GM12878 (cell line): ENCODE results near the gene GAREM2. TPM values are rescaled to one million over a fixed set of nuclear protein-coding genes. Genes with fewer than 3 reads are reported as not detected.

Experiments used
- ATAC-seq: fragments of 200-7000 bp; cut with Tn5 transposase; 3 replicates; pipeline ENCODE4 v1.9.1; 2020; ENCODE audit warnings: mild to moderate bottlenecking, moderate library complexity
- BruUV-seq: library from RNA; stranded (reverse); fragments of 400-500 nt; replicated peaks from 2 replicates; lab custom pipeline; 2021; lab: Mats Ljungman, UMichigan
- CTCF ChIA-PET: fragments of 300-600 bp; sonication (Branson Sonifier 250); formaldehyde crosslinking; extraction: SDS; loops from one replicate; lab custom pipeline; 2021; ENCODE audit warnings: inconsistent platforms; lab: Yijun Ruan, JAX
- POLR2A ChIA-PET: fragments of 350-600 bp; formaldehyde crosslinking; extraction: SDS; loops from one replicate; lab custom pipeline; 2021; ENCODE audit warnings: inconsistent platforms; lab: Charles Lee
- RAD21 ChIA-PET: fragments of 300-600 bp; sonication (Branson Sonifier 250); formaldehyde crosslinking; loops from one replicate; lab custom pipeline; 2023; ENCODE audit warnings: antibody characterized with exemption; ENCODE audit not compliant: unreplicated experiment; lab: Charles Lee
- SMC1A ChIA-PET: fragments of 300-600 bp; sonication (Branson Sonifier 250); formaldehyde crosslinking; loops from one replicate; lab custom pipeline; 2023; ENCODE audit not compliant: unreplicated experiment, uncharacterized antibody; lab: Charles Lee
- DNase-seq: peaks from one replicate; pipeline ENCODE4 v3.0.0-alpha.2; 2011; ENCODE audit warnings: low read depth, low spot score
- FAIRE-seq: peaks from 3 replicates; lab custom pipeline; 2011; peaks lifted over from hg19 to GRCh38; lab: Jason Lieb, UNC
- H2AFZ ChIP-seq: 2 replicates; pipeline ENCODE4 v1.6.0; 2011; ENCODE audit warnings: low read depth, low read length, control low read depth; ENCODE audit not compliant: control insufficient read depth
- H3K27ac ChIP-seq: 2 replicates; pipeline ENCODE4 v1.5.1; 2011; ENCODE audit warnings: control low read depth; ENCODE audit not compliant: control insufficient read depth, insufficient read depth
- H3K27me3 ChIP-seq, 2 experiments: replicated peaks in 1 of 2; 2 replicates each; pipeline versions ENCODE4 v1.6.0 to v1.6.1; 2011; ENCODE audit warnings: low read length in 1 of 2; ENCODE audit not compliant: control insufficient read depth in 2 of 2, insufficient read depth in 2 of 2
- H3K36me3 ChIP-seq, 2 experiments: 2 replicates each; pipeline ENCODE4 v1.5.1; 2011; ENCODE audit warnings: low read length in 1 of 2; ENCODE audit not compliant: control insufficient read depth in 2 of 2, insufficient read depth in 2 of 2
- H3K4me1 ChIP-seq: 2 replicates; pipeline ENCODE4 v1.6.1; 2011; ENCODE audit warnings: mild to moderate bottlenecking, low read length, moderate library complexity, mixed read lengths; ENCODE audit not compliant: control insufficient read depth, insufficient read depth
- H3K4me2 ChIP-seq: 2 replicates; pipeline ENCODE4 v1.6.0; 2011; ENCODE audit warnings: control low read depth; ENCODE audit not compliant: control insufficient read depth, insufficient read depth
- H3K4me3 ChIP-seq: fragments of 200-600 bp; sonication (generic); 2 replicates; pipeline ENCODE4 v1.5.1; 2016
- H3K79me2 ChIP-seq: 2 replicates; pipeline ENCODE4 v1.6.0; 2011; ENCODE audit warnings: low read length; ENCODE audit not compliant: control insufficient read depth, insufficient read depth
- H3K9ac ChIP-seq: 2 replicates; pipeline ENCODE4 v1.8.0; 2011; ENCODE audit warnings: low read length, control low read depth, mixed read lengths; ENCODE audit not compliant: control insufficient read depth, insufficient read depth
- H3K9me3 ChIP-seq: replicated peaks from 3 replicates; pipeline ENCODE4 v1.5.1; 2011; ENCODE audit warnings: mild to moderate bottlenecking, low read length; ENCODE audit not compliant: control insufficient read depth, insufficient read depth
- H4K20me1 ChIP-seq: 2 replicates; pipeline ENCODE4 v1.6.0; 2011; ENCODE audit not compliant: control insufficient read depth, insufficient read depth
- ASH2L ChIP-seq: fragments of 300-600, 200-600 bp; sonication (generic); IDR thresholded peaks from 2 replicates; pipeline ENCODE4 v1.6.1; 2017; ENCODE audit warnings: low read depth, mild to moderate bottlenecking, borderline replicate concordance
- MYB ChIP-seq: fragments of 150-350 bp; IDR thresholded peaks from 2 replicates; pipeline ENCODE4 v1.6.1; 2014; ENCODE audit warnings: mild to moderate bottlenecking, low read depth, low read length, borderline replicate concordance
- POLR2AphosphoS5 ChIP-seq: IDR thresholded peaks from 2 replicates; pipeline ENCODE4 v1.6.1; 2011; ENCODE audit warnings: mild to moderate bottlenecking, low read length, inconsistent platforms
- RCOR1 ChIP-seq: conservative IDR thresholded peaks from 2 replicates; pipeline ENCODE4 v1.6.1; 2012; ENCODE audit warnings: low read depth, low read length, improper control_type of control experiment
- RFX5 ChIP-seq: IDR thresholded peaks from 2 replicates; pipeline ENCODE4 v1.6.1; 2011; ENCODE audit warnings: low read depth, low read length, improper control_type of control experiment
- SP1 ChIP-seq: IDR thresholded peaks from one replicate; pipeline ENCODE4 v1.6.1; 2011; ENCODE audit warnings: low read depth, low read length
- SPI1 ChIP-seq: IDR thresholded peaks from 2 replicates; pipeline ENCODE4 v1.6.1; 2011; ENCODE audit warnings: low read depth, mild to moderate bottlenecking, low read length, moderate library complexity, borderline replicate concordance; ENCODE audit not compliant: insufficient read depth
- TARDBP ChIP-seq: IDR thresholded peaks from 2 replicates; pipeline ENCODE4 v1.6.1; 2016; ENCODE audit warnings: borderline replicate concordance
- ZNF687 ChIP-seq: fragments of 450-650 bp; IDR thresholded peaks from 2 replicates; pipeline ENCODE4 v1.6.1; 2017; ENCODE audit warnings: mild to moderate bottlenecking, moderate library complexity
- WGBS: methylation state at CpG from one replicate; pipeline ENCODE4 v1.1.6; 2016; ENCODE audit warnings: low lambda C conversion rate; ENCODE audit not compliant: insufficient replicate concordance, insufficient coverage; ENCODE audit errors: missing lambda C conversion rate; 5-methylcytosine and 5-hydroxymethylcytosine counted together
- in situ Hi-C: fragments of 300-500 bp; cut with MboI; formaldehyde crosslinking; loops from 9 replicates; pipeline ENCODE4 v1.14.3; 2018; ENCODE audit warnings: mixed read lengths
- intact Hi-C: fragments of 100-400 bp; cut with micrococcal nuclease; formaldehyde crosslinking; loops from one replicate; pipeline ENCODE4 v1.14.2; 2022; ENCODE audit not compliant: unreplicated experiment
- polyA plus RNA-seq, 11 experiments: library from polyadenylated mRNA; depleted of rRNA in 4 of 11; unstranded in 6 of 11; stranded (reverse) in 5 of 11; fragments of >200 nt; fragmentation: Nextera tagmentation in 4 of 11; fragmentation: Illumina TruSeq in 1 of 11; extraction: Ambion mirVana in 4 of 11; extraction: Trizol in 1 of 11; gene quantifications; 1 replicate in 1 of 11; 2 replicates in 10 of 11; pipeline versions ENCODE4 v1.2.1 to v1.2.3, GENCODE V29; 2011 to 2016; ENCODE audit warnings: inconsistent platforms in 2 of 11, missing spikeins in 2 of 11, low read depth in 1 of 11
- total RNA-seq, 4 experiments: library from RNA; depleted of rRNA in 3 of 4; stranded (reverse); fragments of >200 nt in 3 of 4; fragmentation: Illumina TruSeq in 1 of 4; extraction: Trizol in 1 of 4; gene quantifications; 2 replicates each; pipeline versions ENCODE4 v1.2.1 to v1.2.3, GENCODE V29; 2013 to 2021
- TF ChIP-seq, protein P1 (sequence below): fragments of 450-650 bp; conservative IDR thresholded peaks from 2 replicates; pipeline ENCODE4 v1.6.1; 2017; ENCODE audit warnings: mild to moderate bottlenecking, moderate library complexity
- TF ChIP-seq, protein P2 (sequence below): fragments of 450-650 bp; formaldehyde crosslinking; IDR thresholded peaks from 2 replicates; pipeline ENCODE4 v1.5.0; 2022; ENCODE audit warnings: mild to moderate bottlenecking, missing genetic modification characterization
- TF ChIP-seq, protein P3 (sequence below): fragments of 450-650 bp; IDR thresholded peaks from 2 replicates; pipeline ENCODE4 v1.6.1; 2016; ENCODE audit warnings: mild to moderate bottlenecking

GAREM2 gene
- total and polyA plus RNA-seq, 10 of the 15 experiments (the other 5 are each of a cell fraction or from before 2014, with no cell fraction given), result 0.06 to 1.4 (median 0.44) TPM

DNA sequence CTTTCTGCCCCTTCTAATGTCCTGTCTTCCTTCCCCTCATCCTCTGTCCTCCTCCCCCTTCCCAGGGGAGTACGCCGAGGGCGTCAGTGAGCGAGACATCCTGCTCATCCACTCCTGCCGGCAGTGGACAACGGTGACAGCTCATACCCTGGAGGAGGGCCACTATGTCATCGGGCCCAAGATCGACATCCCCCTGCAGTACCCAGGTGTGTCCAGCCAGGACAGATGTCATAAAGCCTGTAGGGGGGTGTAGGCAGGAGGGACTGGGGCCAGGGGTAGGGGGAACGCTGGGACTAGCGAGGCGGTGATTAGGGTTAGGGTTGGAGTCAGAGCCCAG is 3.4 kb downstream of the GAREM2 start (continued):
- TF ChIP-seq, protein P1, sequence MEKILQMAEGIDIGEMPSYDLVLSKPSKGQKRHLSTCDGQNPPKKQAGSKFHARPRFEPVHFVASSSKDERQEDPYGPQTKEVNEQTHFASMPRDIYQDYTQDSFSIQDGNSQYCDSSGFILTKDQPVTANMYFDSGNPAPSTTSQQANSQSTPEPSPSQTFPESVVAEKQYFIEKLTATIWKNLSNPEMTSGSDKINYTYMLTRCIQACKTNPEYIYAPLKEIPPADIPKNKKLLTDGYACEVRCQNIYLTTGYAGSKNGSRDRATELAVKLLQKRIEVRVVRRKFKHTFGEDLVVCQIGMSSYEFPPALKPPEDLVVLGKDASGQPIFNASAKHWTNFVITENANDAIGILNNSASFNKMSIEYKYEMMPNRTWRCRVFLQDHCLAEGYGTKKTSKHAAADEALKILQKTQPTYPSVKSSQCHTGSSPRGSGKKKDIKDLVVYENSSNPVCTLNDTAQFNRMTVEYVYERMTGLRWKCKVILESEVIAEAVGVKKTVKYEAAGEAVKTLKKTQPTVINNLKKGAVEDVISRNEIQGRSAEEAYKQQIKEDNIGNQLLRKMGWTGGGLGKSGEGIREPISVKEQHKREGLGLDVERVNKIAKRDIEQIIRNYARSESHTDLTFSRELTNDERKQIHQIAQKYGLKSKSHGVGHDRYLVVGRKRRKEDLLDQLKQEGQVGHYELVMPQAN, result no peak

DNA sequence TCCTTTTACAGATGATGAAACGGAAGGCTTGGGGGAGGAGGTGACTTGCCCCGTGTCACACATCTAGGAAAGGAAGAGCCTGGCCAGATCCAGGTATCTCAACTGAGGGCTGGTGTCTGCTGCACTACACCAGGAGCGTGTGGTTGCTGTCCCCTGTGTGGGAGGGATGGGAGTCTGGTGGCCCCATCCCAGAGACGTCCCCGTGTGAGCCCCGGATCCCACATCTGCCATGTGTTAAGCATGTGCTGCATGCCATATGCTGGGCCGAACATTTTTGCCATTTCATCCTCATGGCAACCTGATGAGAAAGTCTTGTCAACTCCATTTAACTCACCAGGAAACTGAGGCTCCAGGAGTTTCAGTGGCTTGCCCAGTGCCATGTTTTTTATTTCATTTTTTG is 4.2 kb downstream of the GAREM2 start:
- no peaks in the 10 kb centered on the region for H3K36me3 ChIP-seq
- no peak for FAIRE-seq
- H3K79me2 ChIP-seq, result no peaks in the 10 kb centered on the region
- no peak overlapping the region for H3K4me3 ChIP-seq
- H2AFZ ChIP-seq, result no peak overlapping the region
- no peak for ATAC-seq
- ChIA-PET RAD21 (no interaction called here), POLR2A (no interaction called here), SMC1A (interaction anchor here (0.6 kb wide), 1 partner anchor 32 kb away, joined by 4 read pairs; no protein-coding TSS in a partner anchor), CTCF (no interaction called here)
- H3K4me1 ChIP-seq, result no peaks in the 10 kb centered on the region; the same call in 1 of the 2 replicates
- H3K9ac ChIP-seq, result no peak overlapping the region
- intact Hi-C loops, result no loop called here
- no peak for DNase-seq
- WGBS, result 61% methylated on average over 7 of the region's 7 CpGs
- no TSS peak for BruUV-seq
- H4K20me1 ChIP-seq, result no peaks in the 10 kb centered on the region; the same call in 1 of the 2 replicates
- H3K27me3 ChIP-seq, result peaks cover 4 to 13% of the 10 kb centered on the region in 2 experiments
- no peak overlapping the region for H3K27ac ChIP-seq
- in situ Hi-C loops, result no loop called here
- no peak overlapping the region for H3K4me2 ChIP-seq
- H3K9me3 ChIP-seq, result no peaks in the 10 kb centered on the region
- no peak for TF ChIP-seq MYB
- TF ChIP-seq SP1, result no peak
- TF ChIP-seq, protein P2, sequence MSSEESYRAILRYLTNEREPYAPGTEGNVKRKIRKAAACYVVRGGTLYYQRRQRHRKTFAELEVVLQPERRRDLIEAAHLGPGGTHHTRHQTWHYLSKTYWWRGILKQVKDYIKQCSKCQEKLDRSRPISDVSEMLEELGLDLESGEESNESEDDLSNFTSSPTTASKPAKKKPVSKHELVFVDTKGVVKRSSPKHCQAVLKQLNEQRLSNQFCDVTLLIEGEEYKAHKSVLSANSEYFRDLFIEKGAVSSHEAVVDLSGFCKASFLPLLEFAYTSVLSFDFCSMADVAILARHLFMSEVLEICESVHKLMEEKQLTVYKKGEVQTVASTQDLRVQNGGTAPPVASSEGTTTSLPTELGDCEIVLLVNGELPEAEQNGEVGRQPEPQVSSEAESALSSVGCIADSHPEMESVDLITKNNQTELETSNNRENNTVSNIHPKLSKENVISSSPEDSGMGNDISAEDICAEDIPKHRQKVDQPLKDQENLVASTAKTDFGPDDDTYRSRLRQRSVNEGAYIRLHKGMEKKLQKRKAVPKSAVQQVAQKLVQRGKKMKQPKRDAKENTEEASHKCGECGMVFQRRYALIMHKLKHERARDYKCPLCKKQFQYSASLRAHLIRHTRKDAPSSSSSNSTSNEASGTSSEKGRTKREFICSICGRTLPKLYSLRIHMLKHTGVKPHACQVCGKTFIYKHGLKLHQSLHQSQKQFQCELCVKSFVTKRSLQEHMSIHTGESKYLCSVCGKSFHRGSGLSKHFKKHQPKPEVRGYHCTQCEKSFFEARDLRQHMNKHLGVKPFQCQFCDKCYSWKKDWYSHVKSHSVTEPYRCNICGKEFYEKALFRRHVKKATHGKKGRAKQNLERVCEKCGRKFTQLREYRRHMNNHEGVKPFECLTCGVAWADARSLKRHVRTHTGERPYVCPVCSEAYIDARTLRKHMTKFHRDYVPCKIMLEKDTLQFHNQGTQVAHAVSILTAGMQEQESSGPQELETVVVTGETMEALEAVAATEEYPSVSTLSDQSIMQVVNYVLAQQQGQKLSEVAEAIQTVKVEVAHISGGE (CRISPR knock-in tag), result no peak
- no peak for TF ChIP-seq RFX5
- TF ChIP-seq, protein P3, sequence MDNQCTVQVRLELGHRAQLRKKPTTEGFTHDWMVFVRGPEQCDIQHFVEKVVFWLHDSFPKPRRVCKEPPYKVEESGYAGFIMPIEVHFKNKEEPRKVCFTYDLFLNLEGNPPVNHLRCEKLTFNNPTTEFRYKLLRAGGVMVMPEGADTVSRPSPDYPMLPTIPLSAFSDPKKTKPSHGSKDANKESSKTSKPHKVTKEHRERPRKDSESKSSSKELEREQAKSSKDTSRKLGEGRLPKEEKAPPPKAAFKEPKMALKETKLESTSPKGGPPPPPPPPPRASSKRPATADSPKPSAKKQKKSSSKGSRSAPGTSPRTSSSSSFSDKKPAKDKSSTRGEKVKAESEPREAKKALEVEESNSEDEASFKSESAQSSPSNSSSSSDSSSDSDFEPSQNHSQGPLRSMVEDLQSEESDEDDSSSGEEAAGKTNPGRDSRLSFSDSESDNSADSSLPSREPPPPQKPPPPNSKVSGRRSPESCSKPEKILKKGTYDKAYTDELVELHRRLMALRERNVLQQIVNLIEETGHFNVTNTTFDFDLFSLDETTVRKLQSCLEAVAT, result no peak
- TF ChIP-seq POLR2AphosphoS5, result no peak
- TF ChIP-seq SPI1, result no peak
- TF ChIP-seq TARDBP, result no peak
- TF ChIP-seq ZNF687, result no peak
- TF ChIP-seq RCOR1, result no peak
- no peak for TF ChIP-seq ASH2L
